Measurements from ENCODE around the gene DDX3X. TPM values are rescaled to one million over a fixed set of nuclear protein-coding genes. Genes with fewer than 3 reads are reported as not detected.
"Not testable (repeated sequence)": the region's sequence is repeated elsewhere in the genome, so short reads cannot be mapped to it uniquely, and the experiment has no call there.

The DDX3X gene
- total RNA-seq, 2 donors from 2014 or later, result 277 to 302 TPM

DNA sequence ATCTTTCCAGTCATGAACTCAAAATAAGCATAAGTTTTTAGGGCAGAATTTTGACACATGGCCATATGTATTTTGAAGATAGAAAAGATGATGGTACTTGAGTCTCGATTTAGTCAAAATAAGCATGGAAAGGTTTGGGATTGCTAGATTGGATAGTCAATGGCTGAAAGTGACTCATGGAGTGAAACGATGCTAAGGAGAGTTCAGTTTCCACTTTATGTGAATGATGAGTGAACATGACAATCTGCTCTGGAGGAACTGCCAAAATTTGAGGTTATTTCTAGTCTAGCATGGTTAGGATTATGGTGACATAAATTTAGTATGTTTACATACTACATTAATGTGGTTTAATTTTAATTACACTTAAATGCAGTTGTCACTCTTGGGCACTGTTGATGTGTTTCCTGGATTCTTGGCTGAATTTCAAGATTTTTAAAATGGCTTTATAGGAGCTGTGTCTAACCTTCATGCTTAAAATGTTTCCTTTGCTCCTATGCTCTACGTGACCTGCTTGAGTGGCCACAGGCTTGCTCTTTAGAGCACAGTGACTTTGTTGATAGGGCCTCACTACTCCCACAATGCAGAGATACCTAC, 17.1 kb downstream of the DDX3X start:
- DNase-seq (no peak), ATAC-seq (peak; percentile 27)
- intact Hi-C loops (cut with DNase I, micrococcal nuclease), result no loop called here

DNA sequence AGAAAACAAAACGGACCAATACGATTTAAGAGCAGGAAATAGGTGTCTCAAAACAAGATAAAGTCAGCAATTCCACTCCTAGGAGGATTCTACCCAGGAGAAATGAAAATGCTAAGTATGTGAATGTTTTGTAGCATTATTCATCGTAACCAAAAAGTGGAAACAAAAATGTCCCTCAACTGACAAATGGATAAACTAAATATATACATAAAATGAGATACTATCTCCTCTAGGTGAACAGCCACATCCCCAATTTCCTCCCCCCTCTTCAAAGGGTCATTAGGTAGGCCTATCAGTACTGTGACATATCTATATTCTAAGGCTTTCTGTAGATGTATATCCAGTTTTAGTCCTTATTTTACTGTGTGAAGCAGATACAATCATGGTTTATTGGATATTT, 18.0 kb downstream of the DDX3X start:
- no peak for DNase-seq
- intact Hi-C loops (cut with DNase I, micrococcal nuclease), result no loop called here
- ATAC-seq, result peak; percentile 8

DNA sequence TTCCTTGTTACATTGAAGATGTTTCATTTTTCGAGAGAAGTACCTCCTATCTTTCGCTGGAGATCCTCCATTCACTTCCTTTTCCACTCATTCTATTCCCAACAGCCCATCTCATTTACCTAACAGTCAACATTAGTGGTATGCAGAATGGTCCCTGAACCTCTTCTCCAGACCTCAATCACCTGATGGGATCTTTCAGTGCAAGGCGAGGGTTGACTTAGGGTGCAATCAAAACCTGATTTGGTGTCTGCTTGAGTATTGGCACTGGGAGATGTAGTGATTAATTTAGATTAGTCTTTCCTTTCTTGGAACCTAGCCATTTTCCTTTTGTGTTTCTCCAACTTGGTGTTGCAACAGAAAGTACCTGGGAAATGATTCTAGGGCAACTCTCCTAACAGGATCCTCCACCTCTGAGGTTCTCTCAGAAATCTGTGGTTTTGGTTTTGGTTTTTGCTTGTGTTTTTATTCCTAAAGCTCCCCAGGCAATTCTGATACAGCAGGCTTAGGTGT, 18.4 kb downstream of the DDX3X start:
- no peak for DNase-seq
- intact Hi-C loops (cut with DNase I, micrococcal nuclease), result no loop called here
- peak; percentile 7 for ATAC-seq

DNA sequence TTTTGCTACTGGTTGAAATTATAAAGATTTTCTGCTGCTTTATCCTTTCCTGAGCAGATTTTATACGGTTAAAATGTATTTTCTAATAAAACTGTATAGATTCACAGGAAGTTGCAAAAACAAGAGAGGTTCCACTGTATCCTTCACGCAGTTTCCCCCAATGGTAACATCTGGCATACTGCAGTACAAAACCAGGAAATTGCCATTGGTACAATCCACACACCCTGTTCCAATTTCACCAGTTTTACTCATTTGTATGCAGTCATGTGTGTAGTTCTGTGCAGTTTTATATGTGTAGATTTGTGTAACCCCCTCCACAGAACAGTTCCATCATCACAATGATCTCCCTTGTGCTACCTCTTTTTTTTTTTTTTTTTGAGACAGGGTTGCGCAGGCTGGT, 20.0 kb downstream of the DDX3X start:
- ATAC-seq, result no peak
- DNase-seq, result no peak
- intact Hi-C loops (cut with DNase I, micrococcal nuclease), result no loop called here

DNA sequence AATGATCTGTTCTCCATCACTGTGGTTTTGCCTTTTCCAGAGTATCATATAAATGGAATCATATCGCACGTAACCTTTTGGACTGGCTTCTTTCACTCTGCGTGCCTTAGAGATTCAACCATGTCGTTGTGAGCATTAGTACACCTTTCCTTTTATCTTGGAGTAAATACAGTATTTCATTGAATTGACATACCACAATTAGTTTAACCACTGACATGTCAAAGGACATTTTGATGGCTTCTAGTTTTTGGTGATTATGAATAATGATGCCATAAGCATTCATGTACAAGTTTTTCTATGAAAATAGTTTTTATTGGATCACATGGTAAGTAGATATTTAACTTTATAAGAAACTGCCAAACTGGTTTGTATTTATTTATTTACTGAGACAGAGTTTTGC, 35.2 kb downstream of the DDX3X start:
- intact Hi-C loops (cut with DNase I, micrococcal nuclease), result no loop called here
- DNase-seq (no peak), ATAC-seq (no peak)

DNA sequence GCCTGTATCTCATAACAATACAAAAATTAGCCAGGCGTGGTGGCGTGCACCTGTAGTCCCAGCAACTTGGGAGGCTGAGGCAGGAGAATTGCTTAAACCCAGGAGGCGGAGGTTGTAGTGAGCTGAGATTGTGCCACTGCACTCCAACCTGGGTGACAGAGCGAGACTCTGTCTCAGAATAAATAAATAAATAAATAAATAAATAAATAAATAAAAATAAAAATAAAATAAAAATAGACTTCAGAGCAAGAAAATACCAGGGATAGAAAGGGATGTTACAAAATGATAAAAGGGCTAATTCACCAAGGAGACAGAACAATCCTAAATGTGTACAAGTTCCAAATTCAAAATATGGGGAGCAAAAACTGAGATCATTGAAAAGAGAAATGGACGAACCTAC, 37.6 kb downstream of the DDX3X start:
- DNase-seq; intact Hi-C loops (cut with DNase I, micrococcal nuclease); ATAC-seq: not testable (repeated sequence)

DNA sequence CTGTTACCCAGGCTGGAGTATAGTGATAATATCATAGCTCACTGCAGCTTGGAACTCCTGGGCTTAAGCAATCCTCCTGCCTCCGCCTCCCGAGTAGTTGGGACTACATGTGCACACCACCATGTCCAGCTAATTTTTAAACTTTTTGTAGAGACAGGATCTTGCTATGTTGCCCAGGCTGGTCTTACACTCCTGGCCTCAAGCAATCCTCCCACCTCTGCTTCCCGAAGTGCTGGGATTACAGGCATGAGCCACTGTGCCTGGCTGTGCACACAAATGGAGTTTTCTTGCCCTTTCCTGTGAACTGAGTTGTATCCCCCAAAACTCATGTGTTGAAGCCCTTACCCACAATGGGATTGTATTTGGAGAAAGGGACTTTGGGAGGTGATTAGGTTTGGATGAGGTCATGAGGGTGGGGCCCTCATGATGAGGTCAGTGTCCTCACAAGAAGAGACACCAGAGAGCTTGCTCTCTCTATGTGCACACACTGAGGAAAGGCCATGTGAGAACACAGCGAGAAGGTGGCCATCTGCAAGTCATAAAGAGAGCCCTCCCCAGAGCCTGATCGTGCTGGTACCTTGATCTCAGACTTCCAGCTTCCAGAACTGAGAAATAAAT, 40.1 kb downstream of the DDX3X start:
- no peak for ATAC-seq
- no peak for DNase-seq
- intact Hi-C loops (cut with DNase I, micrococcal nuclease), result no loop called here

DNA sequence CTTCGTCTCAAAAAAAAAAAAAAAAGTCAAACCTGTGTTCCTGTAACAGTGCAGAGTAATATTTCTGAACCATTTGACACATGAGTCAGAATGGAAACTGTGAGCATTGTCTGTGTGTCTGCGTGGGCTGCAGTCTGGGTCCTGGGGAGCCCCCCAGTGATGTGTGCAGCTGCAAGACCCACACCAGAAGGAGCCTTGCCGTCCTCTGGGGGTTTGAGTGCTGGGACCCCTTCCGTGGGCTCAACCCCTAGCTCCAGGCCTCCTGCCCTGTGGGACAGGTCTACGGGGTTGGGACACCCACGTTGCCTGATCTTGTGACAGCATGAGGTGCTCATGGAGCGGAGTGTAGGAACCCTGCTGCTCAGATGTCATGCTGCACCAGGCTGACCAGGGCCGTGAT, 43.7 kb downstream of the DDX3X start:
- no peak for ATAC-seq
- no peak for DNase-seq
- intact Hi-C loops (cut with DNase I, micrococcal nuclease), result no loop called here

DNA sequence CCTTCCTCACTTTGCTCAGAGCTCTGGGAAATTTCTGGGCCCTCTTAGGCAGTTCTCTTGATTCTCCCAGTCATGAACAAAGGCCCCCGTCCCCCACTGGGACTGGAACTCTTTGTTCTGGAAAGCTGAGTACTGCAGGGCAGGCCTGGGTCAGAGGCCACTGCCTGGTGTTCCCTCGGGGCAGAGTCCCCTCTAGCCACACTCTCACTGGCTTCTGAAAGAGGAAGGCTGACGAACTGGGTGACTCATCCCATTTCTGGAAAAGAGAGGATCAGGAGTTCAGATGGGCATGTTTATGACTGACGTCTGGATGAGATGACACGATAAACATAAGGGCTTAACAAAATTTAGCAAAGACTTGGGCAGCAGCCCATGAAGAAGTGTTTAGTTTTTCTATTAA, 47.7 kb downstream of the DDX3X start:
- peak; percentile 66 for ATAC-seq
- DNase-seq, result peak; percentile 19 to 64
- intact Hi-C loops (cut with DNase I, micrococcal nuclease), result no loop called here

DNA sequence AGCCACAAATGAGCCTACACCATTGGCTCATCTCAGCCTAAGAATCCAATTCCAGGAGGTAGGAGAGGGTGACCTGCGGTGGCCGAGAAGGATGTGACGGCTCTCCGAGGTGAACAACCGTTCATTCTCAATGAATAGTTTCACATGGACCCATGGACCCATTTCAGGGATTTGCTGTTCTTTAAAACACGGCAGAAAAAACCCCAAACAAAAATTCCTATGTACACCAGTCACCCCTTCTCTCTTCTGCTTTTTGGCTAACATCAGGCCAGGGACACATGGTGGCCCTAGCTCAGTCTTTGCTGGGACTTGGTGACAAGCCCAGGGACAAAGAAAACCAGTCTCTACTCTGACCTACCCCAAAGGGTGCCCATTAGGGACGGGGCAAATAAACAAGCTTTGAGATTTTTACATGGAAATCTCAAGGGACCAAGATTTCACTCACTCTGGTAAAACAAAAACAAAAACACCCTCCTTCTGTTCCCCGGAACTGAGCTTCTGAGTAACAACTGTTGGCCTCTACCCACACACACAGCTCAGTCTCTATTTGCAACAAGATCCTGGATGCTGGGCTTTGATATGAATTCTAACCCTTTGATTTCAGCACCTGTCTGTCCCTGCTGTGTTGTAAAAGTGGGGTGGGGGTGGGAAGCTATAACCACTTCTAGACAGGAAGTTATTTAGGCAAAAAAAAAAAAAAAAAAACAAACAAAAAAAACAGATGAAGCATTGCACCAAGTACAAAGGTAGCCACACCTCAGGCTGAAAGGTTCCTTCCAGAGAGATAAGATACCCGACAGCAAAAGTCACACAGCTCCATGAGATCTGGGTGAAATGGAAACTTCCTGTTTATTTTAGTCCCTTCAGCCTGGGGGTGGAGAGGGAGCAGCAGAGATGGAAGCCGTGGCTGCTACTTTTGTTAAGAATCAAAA, 49.0 kb downstream of the DDX3X start:
- peak; percentile 23 to 41 for DNase-seq
- intact Hi-C loops (cut with DNase I, micrococcal nuclease), result no loop called here

DNA sequence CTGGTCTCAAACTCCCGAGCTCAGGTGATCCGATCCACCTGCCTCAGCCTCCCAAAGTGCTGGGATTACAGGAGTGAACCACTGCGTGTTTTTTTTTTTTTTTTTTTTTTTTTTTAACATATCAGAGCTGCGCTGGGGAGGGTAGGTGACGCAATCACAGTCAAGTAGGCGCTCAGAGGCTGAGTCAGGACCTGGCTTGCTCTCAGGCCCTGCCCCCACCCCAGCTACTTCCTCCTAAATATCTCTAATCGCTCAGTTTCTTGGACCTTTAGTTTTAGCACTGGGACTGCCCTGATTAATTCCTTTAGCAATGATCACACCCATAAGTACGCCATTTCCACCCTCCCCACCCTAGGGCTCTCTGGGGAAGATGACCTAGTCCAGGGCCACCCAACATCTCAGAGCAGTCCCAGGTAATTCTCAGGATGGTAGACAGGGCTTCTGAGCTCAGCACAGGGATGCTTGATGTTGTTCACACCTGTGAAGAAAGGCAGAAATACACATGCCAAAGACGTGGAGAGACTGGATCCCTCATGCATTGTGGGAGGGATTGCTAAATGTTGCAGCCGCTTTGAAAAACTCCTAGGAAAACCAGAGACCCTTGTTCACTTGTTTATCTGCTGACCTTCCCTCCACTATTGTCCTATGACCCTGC, 50.2 kb downstream of the DDX3X start:
- intact Hi-C loops (cut with DNase I, micrococcal nuclease), result no loop called here
- ATAC-seq, result peak; percentile 71

More for the DNA sequence above, 49.0 kb downstream of the DDX3X start:
- ATAC-seq, result peak; percentile 79

DNA sequence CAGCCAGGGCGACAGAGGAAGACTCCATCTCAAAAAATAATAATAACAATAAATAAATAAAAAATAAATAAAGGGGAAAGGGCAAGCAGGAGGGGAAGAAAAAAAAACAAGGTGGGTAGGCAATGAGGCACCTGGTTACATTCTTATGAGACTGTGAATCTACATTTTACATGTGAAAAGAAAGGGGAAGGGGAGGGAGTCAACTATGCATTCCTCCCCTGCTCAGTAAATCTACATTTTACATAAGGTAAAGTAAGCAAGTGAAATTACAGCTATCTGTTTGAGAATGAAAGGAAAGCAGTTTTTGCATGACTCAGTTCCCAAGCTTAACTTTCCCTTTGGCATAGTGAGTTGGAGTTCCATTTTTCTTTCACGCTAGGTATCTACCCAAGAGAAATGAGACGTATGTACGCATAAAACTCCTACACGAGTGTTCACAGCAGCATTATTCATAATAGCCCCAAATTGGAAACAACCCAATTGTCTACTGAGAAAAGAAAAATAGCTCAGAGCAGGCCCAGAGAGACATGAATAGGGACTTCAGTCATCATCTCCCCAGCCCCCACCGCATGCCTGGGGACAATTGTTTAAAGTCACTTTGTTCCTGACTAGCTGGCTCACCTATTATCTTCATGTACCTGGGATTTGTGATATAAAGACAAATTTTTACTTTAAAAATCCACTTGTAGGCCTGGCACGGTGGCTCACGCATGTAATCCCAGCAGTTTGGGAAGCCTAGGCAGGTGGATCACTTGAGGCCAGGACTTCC, 52.4 kb downstream of the DDX3X start:
- ATAC-seq (no peak), DNase-seq (no peak)
- intact Hi-C loops (cut with DNase I, micrococcal nuclease), result no loop called here

More for the DNA sequence above, 50.2 kb downstream of the DDX3X start:
- DNase-seq, result peak; percentile 76 to 77

DNA sequence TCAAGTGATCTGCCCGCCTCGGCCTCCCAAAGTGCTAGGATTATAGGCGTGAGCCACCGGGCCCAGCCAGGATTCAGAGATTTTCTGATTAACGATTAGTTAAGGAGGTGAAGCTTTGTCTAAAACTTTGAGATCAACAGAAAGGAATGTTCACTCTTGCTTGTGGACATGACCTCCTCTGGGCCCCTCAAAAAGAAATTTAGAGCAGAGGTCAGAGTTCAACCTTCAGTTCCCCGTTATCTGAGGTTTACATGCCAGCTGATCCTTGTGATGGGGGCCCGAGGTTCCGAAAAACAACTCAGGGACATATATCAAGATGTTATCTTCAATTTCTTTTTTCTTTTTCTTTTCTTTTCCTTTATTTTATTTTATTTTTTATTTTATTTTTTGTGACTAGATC, 54.6 kb downstream of the DDX3X start:
- DNase-seq (no peak), ATAC-seq (no peak)
- intact Hi-C loops (cut with DNase I, micrococcal nuclease), result no loop called here

DNA sequence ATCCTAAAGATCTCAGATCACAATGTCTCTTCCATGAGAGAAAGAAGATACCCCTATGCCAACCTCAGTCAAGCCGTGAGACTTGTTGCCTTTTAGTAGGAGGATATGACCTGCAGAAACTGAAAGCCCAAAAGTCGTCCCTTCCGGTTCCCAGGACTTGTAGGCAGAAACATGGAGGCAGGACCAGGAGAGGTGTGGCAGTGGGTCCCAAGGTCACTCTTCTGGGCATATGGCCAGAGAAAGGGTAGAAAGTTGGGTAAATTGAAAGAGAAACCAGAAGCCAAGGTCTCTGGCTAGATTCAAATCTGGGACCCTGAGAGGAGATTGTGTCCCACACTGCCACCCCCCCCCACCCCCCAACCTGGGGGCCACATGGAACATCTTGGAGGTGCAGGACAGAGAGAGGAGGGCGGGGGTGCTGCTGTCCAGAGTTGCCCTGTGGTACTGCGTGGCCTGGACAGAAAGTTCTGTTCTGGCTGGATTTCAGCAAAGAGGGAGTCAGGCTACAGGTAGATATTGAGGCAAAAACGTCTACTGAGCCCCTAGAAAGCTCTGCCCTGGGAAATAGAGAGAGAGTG, 55.4 kb downstream of the DDX3X start:
- peak; percentile 80 to 83 for DNase-seq
- intact Hi-C loops (cut with DNase I, micrococcal nuclease), result no loop called here
- ATAC-seq, result peak; percentile 81

DNA sequence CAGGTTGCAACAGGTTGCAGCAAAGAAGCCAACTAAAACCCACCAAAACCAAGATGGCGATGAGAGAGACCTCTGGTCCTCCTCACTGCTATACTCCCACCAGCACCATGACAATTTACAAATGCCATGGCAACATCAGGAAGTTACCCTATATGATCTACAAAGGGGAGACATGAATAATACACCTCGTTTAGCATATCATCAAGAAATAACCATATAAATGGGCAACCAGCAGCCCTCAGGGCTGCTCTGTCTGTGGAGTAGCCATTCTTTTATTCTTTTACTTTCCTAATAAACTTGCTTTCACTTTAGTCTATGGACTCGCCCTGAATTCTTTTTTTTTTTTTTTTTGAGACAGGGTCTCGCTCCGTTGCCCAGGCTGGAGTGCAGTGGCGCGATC, 56.6 kb downstream of the DDX3X start:
- intact Hi-C loops (cut with DNase I, micrococcal nuclease); ATAC-seq; DNase-seq: not testable (repeated sequence)

DNA sequence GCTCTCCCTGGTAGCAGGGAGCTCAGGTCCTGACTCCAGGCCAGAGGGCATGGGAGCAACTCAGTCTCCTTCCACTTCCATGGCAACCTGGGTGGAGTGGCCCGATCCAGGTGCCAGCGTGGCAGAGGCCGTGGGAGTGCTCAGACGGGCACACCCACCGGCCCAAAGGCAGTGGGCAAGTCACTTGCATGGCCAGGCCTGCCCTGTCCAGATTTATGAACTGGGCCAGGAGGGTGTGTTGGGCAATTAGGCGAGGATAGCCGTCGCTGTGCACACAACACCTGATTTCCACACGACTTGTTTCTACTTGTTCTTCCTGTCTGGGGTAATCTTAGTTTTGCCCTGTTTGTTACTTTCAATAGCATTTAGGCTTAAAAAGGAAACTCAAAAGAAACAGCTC, 57.6 kb downstream of the DDX3X start:
- intact Hi-C loops (cut with DNase I, micrococcal nuclease), result no loop called here
- DNase-seq (peak; percentile 69 to 79), ATAC-seq (peak; percentile 88)

DNA sequence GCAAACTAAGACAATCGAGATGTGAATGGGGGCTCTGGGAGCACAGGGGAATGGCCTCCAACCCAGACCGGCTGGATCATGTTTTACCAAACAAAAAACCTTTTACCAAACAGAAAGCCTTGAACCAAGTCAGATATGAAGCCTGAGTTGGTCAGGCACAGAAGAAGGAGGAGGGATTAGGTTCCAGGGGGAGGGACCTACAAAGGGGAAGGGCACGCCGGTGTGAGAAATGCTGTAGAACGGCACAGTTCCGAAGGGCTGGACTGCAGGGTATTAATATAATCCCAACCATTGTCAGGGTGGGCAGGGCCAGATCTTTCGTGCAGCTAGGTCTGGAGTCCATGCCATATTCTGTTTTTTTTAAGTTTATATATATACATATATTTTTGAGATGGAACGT, 60.3 kb downstream of the DDX3X start:
- no peak for DNase-seq
- no peak for ATAC-seq
- intact Hi-C loops (cut with DNase I, micrococcal nuclease), result no loop called here

DNA sequence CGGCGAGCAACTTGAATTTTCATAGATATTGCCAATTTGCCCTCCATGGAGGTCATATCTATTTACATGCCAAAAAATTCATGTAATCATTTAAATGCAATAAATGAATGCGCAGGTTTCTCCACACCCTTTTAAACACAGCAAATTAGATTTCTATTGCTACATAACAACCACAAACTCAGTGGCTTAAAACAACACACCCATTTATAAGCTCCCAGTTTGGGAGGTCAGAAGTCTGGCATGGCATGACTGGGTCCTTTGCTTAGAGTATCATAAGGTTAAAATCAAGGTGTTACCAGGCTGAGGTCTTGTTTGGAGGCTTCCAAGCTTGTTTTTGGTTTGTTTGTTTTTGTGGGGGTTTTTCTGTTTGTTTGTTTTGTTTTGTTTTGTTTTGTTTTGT, 63.3 kb downstream of the DDX3X start:
- intact Hi-C loops (cut with DNase I, micrococcal nuclease), result no loop called here
- ATAC-seq (peak; percentile 65), DNase-seq (no peak)
